Central memory CD4-positive, alpha-beta T cell (primary cell): ENCODE results near the gene PLD5.

Experiments used
- DNase-seq: peaks from one replicate; pipeline ENCODE4 v3.0.0; 2022
- total RNA-seq, 3 experiments: gene quantifications; one replicate each; lab custom pipeline; 2026; lab: John Stamatoyannopoulos, UW

PLD5 gene
- 0 to 0.19 (median 0) reads per million in 3 experiments for total RNA-seq

- no peak for DNase-seq
These were observed at the start of gene PLD5 for GRCh38 chr1:242524571-242525359. TSS of gene PLD5 (minus strand) at chr1:242524697.

GRCh38 chr1:242569867-242570266 is 45.4 kb upstream of the PLD5 start:
- DNase-seq: no peak

- no peak for DNase-seq
These were observed 44.2 kb upstream of the PLD5 start for GRCh38 chr1:242568666-242569065.

- no peak for DNase-seq
These were observed 43.1 kb upstream of the PLD5 start for GRCh38 chr1:242567596-242567995.

GRCh38 chr1:242556759-242557158 is 32.3 kb upstream of the PLD5 start:
- DNase-seq: no peak

GRCh38 chr1:242556276-242556675 is 31.8 kb upstream of the PLD5 start:
- DNase-seq: no peak

GRCh38 chr1:242554577-242554976 is 30.1 kb upstream of the PLD5 start:
- no peak for DNase-seq

- DNase-seq: no peak
These were observed 22.6 kb upstream of the PLD5 start for GRCh38 chr1:242546849-242547729.

- DNase-seq: no peak
These were observed 21.9 kb upstream of the PLD5 start for GRCh38 chr1:242546441-242546840.

- DNase-seq: no peak
These were observed 19.6 kb upstream of the PLD5 start for GRCh38 chr1:242544071-242544470.

- DNase-seq: no peak
These were observed 17.8 kb upstream of the PLD5 start for GRCh38 chr1:242542271-242542670.

- DNase-seq: no peak
These were observed 11.5 kb upstream of the PLD5 start for GRCh38 chr1:242535986-242536385.

- no peak for DNase-seq
These were observed 10.3 kb upstream of the PLD5 start for GRCh38 chr1:242534753-242535152.

- DNase-seq: no peak
These were observed 6.3 kb upstream of the PLD5 start for GRCh38 chr1:242530761-242531160.

GRCh38 chr1:242525769-242526168 is 1.3 kb upstream of the PLD5 start:
- DNase-seq: no peak

GRCh38 chr1:242525360-242525722 is 844 bp upstream of the PLD5 start:
- DNase-seq: no peak

- no peak for DNase-seq
These were observed 552 bp downstream of the PLD5 start for GRCh38 chr1:242523719-242524570.

- no peak for DNase-seq
These were observed 1.3 kb downstream of the PLD5 start for GRCh38 chr1:242522996-242523718.

- DNase-seq: no peak
These were observed 2.1 kb downstream of the PLD5 start for GRCh38 chr1:242522304-242522945.

- DNase-seq: no peak
These were observed 8.9 kb downstream of the PLD5 start for GRCh38 chr1:242515555-242515954.

GRCh38 chr1:242506724-242507123 is 17.8 kb downstream of the PLD5 start:
- no peak for DNase-seq

- DNase-seq: no peak
These were observed 35.0 kb downstream of the PLD5 start for GRCh38 chr1:242489545-242489944.
